Measurements from ENCODE around the gene PPP6R2. TPM values are rescaled to one million over a fixed set of nuclear protein-coding genes. Genes with fewer than 3 reads are reported as not detected.

The PPP6R2 gene, protein sequence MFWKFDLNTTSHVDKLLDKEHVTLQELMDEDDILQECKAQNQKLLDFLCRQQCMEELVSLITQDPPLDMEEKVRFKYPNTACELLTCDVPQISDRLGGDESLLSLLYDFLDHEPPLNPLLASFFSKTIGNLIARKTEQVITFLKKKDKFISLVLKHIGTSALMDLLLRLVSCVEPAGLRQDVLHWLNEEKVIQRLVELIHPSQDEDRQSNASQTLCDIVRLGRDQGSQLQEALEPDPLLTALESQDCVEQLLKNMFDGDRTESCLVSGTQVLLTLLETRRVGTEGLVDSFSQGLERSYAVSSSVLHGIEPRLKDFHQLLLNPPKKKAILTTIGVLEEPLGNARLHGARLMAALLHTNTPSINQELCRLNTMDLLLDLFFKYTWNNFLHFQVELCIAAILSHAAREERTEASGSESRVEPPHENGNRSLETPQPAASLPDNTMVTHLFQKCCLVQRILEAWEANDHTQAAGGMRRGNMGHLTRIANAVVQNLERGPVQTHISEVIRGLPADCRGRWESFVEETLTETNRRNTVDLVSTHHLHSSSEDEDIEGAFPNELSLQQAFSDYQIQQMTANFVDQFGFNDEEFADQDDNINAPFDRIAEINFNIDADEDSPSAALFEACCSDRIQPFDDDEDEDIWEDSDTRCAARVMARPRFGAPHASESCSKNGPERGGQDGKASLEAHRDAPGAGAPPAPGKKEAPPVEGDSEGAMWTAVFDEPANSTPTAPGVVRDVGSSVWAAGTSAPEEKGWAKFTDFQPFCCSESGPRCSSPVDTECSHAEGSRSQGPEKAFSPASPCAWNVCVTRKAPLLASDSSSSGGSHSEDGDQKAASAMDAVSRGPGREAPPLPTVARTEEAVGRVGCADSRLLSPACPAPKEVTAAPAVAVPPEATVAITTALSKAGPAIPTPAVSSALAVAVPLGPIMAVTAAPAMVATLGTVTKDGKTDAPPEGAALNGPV
- 56.4 and 62.8 TPM in 2 replicates for total RNA-seq (ENCODE audit: low replicate concordance)
- long read RNA-seq, partial matches to known transcripts, result 3 of 11 reads
- long read RNA-seq, other reads (novel, unspliced or antisense), result 8 of 11 reads

DNA sequence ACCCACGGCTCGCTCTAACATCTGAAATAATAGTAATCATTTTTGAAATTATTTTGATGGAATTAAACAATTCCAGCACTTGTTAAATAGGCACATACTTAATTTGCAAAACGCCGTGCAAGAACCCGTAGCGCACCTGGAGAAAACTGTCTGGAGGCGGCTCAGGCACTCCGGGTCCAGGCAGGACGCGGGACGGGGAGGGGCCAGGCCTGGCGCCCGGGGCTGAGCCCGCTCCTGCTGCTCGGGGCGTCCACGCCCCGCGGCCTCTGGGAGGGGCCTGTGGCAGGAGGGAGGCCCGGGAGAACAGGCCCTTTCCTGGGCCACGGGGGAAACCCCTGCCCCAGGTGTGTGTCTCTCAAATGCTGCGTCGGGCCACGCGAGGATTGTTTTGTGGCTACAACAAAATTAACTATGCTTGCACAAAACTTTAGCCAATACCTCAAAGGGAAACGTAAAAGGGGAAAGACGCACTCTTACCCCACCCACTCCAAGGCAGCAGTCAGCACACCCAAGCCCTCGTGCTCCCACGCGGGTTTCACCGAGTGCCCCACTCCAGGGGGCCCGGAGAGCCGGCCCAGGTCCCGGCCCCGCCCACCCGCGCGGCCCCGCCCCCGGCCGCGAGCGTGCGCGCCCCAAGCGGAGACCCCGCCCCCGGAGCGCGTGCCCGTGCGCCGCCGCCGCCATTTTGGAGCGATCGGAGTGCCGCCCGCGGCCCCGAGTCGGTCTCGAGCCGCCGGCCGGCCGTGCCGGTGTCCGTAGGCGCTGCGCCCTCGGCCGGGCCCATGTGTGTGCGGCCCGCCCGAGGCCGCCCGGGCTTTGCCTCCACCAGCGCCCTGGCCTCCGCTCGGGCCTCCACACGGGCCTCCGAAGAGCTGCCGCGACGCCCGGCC is at the start of gene PPP6R2:
Gene PPP6R2 (plus strand): TSS at position 677 of the 890 bp plus-strand sequence. CDS start 50,582 bp downstream, outside the sequence.
- peak; percentile 91 for DNase-seq (ENCODE audit: extremely low spot score, unreplicated experiment)
- TF ChIP-seq, protein P1, sequence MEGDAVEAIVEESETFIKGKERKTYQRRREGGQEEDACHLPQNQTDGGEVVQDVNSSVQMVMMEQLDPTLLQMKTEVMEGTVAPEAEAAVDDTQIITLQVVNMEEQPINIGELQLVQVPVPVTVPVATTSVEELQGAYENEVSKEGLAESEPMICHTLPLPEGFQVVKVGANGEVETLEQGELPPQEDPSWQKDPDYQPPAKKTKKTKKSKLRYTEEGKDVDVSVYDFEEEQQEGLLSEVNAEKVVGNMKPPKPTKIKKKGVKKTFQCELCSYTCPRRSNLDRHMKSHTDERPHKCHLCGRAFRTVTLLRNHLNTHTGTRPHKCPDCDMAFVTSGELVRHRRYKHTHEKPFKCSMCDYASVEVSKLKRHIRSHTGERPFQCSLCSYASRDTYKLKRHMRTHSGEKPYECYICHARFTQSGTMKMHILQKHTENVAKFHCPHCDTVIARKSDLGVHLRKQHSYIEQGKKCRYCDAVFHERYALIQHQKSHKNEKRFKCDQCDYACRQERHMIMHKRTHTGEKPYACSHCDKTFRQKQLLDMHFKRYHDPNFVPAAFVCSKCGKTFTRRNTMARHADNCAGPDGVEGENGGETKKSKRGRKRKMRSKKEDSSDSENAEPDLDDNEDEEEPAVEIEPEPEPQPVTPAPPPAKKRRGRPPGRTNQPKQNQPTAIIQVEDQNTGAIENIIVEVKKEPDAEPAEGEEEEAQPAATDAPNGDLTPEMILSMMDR (conservative IDR thresholded peaks at IDR 0.05), result peak; percentile 55
- H3K4me3 Mint-ChIP-seq, result peak within 1 kb of the TSS; percentile 90
- H3K9me3 Mint-ChIP-seq, result no peaks in the 10 kb centered on the region
- no peaks in the 10 kb centered on the region for H3K27me3 Mint-ChIP-seq
- no peaks in the 10 kb centered on the region for H3K36me3 Mint-ChIP-seq
- H3K4me1 Mint-ChIP-seq (ENCODE audit: unreplicated experiment), result peaks cover 5% of the 10 kb centered on the region
- H3K27ac Mint-ChIP-seq, result peak within 1 kb of the TSS; percentile 92

DNA sequence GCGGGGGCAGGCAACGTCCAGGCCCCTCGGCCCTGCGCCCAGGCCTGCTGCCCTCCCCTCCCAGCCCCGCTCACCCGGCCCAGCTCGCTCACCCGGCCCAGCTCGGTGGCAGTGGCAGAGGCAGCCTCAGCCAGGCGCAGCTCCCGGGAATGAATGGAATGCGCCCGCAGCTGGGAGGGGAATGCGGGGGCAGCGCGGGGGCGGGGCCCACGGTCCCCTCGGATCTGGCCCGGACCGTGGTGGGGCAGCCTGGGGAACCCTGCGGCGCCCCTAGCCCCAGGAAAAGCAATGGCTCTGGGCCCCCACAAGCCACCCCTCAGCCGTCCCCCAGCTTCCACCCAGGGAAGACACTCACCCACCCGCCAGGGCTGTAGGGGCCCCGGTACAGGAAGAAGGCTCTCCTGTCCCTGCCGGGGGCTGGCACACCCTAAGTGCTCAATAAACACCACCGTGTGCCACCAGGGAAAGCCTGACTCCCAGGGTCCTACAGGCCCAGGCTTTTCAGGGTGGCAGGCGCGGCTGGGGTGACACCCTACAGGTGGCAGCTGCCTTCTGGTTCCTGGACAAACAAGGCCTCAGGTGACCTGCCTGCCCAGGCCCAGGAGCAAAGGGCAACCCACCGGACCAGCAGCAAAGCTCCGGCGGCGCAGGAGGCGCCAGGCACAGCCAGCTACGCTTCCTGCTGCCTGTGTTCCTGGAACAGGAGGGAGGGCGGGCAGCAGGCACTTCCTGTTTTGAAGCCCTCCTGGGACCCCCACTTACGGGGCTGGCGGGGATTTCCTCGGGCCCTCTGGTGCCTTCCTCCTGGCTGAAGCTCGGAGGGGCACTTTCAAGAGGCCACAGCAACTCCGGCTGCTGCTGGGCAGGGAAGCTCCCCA is 49.4 kb upstream of the PPP6R2 start:
- no peak for DNase-seq (ENCODE audit: extremely low spot score, unreplicated experiment)
- Mint-ChIP-seq H3K36me3 (no peaks in the 10 kb centered on the region), H3K27ac (peak overlapping the region; percentile 85), H3K27me3 (no peaks in the 10 kb centered on the region), H3K9me3 (no peaks in the 10 kb centered on the region), H3K4me1 (ENCODE audit: unreplicated experiment) (peaks cover 15% of the 10 kb centered on the region), H3K4me3 (no peak overlapping the region)
- TF ChIP-seq, protein P1 (conservative IDR thresholded peaks at IDR 0.05), result no peak

DNA sequence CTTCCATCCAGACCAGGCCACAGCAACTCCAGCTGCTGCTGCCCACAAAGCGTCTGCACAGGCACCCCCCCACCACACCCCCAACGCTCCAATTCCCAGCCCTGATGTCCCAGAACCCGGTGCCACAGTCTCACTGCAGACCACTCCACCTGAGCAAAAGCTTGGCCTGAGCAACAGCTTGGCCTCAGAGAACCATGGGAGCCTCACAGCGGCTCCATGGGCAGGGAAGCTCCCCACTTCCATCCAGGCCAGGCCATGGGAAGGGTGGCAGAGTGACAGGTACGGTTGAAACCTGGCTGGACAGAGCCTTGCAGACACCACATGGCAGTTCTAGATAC is 48.8 kb upstream of the PPP6R2 start:
- Mint-ChIP-seq H3K36me3 (no peaks in the 10 kb centered on the region), H3K9me3 (no peaks in the 10 kb centered on the region), H3K4me1 (ENCODE audit: unreplicated experiment) (peaks cover 15% of the 10 kb centered on the region), H3K27ac (peak overlapping the region; percentile 85), H3K27me3 (no peaks in the 10 kb centered on the region), H3K4me3 (no peak overlapping the region)
- TF ChIP-seq, protein P1 (conservative IDR thresholded peaks at IDR 0.05), result no peak
- no peak for DNase-seq (ENCODE audit: extremely low spot score, unreplicated experiment)

DNA sequence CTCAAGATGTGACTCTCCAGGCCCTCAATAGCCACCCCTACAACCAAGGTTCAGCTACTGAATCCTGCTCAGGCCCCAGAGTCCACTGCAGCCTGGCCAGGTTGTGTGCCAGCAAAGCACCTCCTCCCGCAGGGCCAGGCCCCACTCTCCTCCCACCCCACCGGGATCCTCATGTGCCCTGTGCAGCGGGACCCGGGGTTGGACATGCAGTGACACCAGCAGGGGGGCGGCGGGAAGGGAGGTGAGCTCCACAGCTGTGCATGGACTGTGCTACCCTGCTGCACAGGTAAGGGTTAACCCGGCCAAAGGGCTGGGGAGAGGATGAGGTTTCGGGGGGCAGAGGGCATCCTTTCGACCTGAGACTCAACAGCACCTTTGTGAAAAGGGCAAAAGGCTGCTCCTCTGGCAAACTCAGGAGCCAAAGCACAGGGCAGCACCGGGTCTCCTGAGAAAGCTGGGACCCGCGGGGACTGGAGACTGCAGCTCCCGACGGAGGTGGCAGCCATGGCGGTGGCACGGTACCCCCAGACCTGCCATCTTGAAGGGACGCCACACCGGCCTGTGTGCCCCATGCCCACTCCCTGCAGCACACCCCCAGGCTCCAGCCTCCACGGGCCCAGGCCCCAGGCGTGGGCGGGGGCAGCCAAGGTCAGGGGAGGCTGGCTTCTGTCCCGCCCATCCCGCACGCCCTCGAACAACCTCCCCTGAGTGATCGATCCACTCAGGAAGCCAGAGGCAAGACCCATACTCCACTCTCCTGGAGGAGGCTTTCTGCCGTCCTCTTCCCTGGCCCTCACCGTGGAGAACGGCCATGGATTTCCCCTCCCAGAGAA is 46.3 kb upstream of the PPP6R2 start:
- Mint-ChIP-seq H3K9me3 (no peaks in the 10 kb centered on the region), H3K27ac (peak overlapping the region; percentile 82), H3K4me1 (ENCODE audit: unreplicated experiment) (peaks cover 15% of the 10 kb centered on the region), H3K36me3 (no peaks in the 10 kb centered on the region), H3K27me3 (no peaks in the 10 kb centered on the region), H3K4me3 (peak overlapping the region; percentile 68)
- TF ChIP-seq, protein P1 (conservative IDR thresholded peaks at IDR 0.05), result no peak
- DNase-seq (ENCODE audit: extremely low spot score, unreplicated experiment), result no peak

Measured in type B pancreatic cell (in vitro differentiated cells).